Left lobe of liver (tissue), 2 donors: ENCODE results near the gene ZNF25. TPM values are rescaled to one million over a fixed set of nuclear protein-coding genes. Genes with fewer than 3 reads are reported as not detected.
"Not testable (repeated sequence)": the region's sequence is repeated elsewhere in the genome, so short reads cannot be mapped to it uniquely, and the experiment has no call there.

Source experiments
- ATAC-seq: fragments of 200-7000 bp; cut with Tn5 transposase; one replicate; pipeline ENCODE4 v1.9.1; 2020; ENCODE audit warnings: mild to moderate bottlenecking, moderate library complexity
- DNase-seq: peaks from one replicate; pipeline ENCODE4 v3.0.0-alpha.2; 2020; ENCODE audit warnings: low spot score
- total RNA-seq: library from RNA; stranded (reverse); gene quantifications from one replicate; pipeline ENCODE4 v1.2.1, GENCODE V29; 2021
- donor health status: DM: no; HTN: no; CAD: no; lungs with moderate emphysema.
- donor health status: DM: no; HTN: yes; CAD: no.

ZNF25 gene
- total RNA-seq, 1 donor from 2014 or later = 2.3 TPM

DNA sequence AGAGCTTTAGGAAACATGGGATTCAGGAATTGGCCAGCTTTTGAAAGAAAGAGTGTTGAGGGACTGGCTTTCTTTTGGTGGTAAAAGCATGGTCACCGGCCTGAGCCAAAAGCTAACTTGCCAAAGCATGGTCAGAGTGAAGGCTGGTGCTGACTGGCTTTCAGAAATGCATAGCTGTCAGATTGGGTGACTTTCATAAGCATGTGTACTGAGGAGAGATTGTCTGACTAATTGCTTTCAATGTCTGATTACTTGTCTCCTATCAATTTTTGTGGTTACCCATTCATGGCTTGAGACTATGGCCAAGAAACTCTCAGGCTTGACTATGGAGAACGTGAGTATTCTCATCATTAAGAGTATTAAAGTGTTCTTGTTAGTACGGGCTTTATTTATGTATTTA lies 28.2 kb downstream of the ZNF25 start:
- ATAC-seq (no peak), DNase-seq (no peak)

DNA sequence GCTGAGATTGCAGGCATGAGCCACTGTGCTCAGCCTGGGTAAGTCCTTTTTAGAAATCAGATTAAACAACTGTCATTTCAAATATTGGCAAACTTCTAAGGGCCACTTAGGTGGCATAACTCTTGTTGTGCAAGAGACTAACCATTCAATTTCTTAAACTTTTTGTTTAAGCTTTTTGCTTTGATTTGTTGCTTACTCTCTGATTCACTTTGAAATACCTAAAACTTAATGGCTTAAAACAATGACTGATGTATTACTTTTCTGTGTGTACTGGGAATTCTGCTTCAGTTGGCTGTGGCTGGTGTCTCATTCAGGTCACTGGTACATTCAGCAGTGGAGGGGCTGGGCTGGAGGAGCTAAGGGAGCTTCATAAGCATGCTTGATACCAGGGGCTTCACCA lies 28.9 kb downstream of the ZNF25 start:
- no peak for DNase-seq
- ATAC-seq = no peak

DNA sequence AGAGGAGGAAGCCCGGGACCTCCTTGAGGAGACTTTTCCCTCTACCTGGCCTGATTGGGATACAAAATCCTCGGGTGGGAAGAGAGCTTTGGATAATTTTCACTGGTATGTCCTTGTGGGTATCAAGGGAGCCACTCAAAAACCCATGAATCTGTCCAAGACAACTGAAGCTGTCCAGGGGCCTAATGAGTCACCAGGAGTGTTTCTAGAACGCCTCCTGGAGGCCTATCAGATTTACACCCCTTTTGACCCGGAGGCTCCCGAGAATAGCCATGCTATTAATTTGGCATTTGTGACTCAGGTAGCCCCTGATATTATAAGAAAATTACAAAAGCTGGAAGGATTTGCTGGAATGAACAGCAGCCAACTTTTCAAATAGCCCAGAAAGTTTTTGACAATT lies 38.6 kb downstream of the ZNF25 start:
- ATAC-seq = no peak
- no peak for DNase-seq

DNA sequence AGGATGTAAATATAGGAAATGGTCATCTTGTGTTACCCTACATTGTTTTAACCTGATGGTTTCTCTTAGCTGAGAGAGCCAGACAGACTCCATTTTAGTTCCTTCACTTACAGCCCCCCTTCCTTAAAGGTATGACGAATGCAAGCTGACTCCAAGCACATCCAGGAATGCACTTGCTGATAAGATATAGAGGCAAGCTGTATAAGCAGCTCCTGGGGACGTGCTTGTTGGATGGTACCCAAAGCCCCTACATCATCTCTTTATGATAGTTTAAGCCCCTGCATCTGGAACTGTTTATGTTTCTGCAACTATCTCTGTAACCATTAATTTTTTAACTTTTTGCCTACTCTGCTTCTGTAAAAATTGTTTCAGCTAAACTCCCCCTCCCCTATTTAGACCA lies 41.7 kb downstream of the ZNF25 start:
- DNase-seq (no peak), ATAC-seq (no peak)

DNA sequence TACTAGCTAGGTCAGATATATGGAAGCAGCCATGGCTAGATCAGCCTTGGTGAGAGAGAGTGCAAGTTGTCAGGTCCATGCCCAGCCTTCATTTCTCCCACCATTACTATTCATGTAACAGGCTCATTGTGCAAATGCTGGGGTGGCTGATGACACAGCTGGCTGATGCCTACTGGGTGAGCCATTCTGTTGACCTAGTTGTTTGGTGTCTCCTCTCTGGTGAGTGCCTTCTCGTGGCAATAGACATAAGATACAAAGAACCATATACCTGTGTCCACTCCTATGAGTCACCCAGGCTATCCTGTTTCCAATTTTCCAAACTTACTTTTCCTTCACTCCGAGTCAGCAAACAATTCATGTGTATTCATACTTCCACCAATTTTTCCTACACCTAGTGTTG lies 46.0 kb downstream of the ZNF25 start:
- no peak for DNase-seq

DNA sequence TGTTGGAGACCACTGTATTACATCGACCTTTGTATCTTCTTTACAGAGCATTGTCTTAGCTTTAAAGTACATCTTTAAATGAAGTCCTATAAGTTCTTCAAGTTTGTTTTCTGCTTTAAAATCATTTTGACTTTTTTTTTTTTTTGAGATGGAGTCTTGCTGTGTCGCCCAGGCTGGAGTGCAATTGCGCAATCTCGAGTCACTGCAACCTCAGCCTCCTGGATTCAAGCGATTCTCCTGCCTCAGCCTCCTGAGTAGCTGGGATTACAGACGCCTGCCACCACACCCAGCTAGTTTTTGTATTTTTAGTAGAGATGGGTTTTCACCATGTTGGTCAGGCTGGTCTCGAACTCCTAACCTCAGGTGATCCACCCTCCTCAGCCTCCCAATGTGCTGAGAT lies 68.3 kb downstream of the ZNF25 start:
- DNase-seq, ATAC-seq: not testable (repeated sequence)

More for the DNA sequence above, 46.0 kb downstream of the ZNF25 start:
- no peak for ATAC-seq

DNA sequence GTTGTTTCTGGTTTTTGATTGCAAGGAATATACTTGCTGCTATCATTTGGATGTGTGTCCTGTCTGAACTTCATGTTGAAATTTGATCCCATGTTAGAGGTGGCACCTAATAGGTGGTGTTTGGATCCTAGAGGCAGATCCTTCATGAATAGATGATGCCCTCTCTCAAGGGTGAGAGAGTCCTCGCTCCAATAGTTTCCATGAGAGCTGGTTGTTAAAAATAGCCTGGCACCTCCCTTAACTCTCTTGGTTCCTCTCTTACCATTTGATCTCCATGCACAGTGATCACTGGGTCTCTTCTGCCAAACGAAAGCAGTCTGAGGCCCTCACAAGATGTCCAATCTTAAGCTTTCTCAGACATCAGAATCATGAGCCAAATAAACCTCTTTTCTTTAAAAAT lies 70.1 kb downstream of the ZNF25 start:
- no peak for DNase-seq
- no peak for ATAC-seq

Other genes starting within 250 kb of the ZNF25 start
- 4.2 TPM for gene ZNF248, start 119.0 kb downstream of the ZNF25 start, total RNA-seq
- gene ZNF33A, start 34.0 kb upstream of the ZNF25 start, total RNA-seq = 18.7 TPM
- gene ZNF37A, start 117.7 kb upstream of the ZNF25 start, total RNA-seq = 7.3 TPM